Stimulated activated effector memory CD8-positive, alpha-beta T cell treated with anti-CD3 and anti-CD28 coated beads, Interleukin-12 subunit alpha, Interleukin-12 subunit beta, amount 100 ng/mL, for 72 hours (primary cell): Measurements from ENCODE around the gene NFATC3.

ENCODE experiments used
- ATAC-seq: fragments of 150-1000 bp; cut with Tn5 transposase; 2 replicates; pipeline ENCODE4 v1.10.0; 2021
- DNase-seq, 2 donors: peaks; one replicate each; pipeline ENCODE4 v3.0.0; 2021 to 2022; ENCODE audit warnings: low spot score in 2 of 2
- H3K27ac Mint-ChIP-seq: one replicate; pipeline ENCODE4 v1.8.0; 2022; ENCODE audit warnings: mild to moderate bottlenecking, mixed read lengths
- H3K36me3 Mint-ChIP-seq: one replicate; pipeline ENCODE4 v1.8.0; 2022; ENCODE audit warnings: mild to moderate bottlenecking, mixed read lengths
- H3K4me1 Mint-ChIP-seq: one replicate; pipeline ENCODE4 v1.8.0; 2022; ENCODE audit warnings: mixed read lengths
- H3K4me3 Mint-ChIP-seq: one replicate; pipeline ENCODE4 v1.8.0; 2022; ENCODE audit warnings: mild to moderate bottlenecking, mixed read lengths
- H3K9me3 Mint-ChIP-seq: one replicate; pipeline ENCODE4 v1.8.0; 2022; ENCODE audit warnings: mixed read lengths

Gene NFATC3

DNA sequence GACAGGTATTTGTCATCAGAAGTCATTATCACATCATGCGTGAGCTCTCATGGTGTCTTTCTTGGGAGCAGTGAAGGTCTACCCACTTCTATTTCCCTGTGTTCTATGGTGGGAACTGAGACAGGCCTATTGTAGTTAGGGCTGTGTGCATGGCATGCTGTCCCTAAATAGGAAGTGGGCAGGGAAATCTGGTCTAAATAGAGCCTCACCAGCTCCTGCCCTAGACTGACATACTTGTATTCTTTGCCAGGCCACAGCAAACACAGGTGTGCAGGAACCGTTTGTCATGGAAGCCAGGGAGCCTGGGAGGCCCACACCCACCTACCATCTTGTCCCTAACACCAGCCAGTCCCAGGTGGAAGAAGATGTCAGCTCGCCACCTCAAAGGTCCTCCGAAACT, 189.3 kb downstream of the NFATC3 start:
- H3K36me3 Mint-ChIP-seq: peaks cover 92% of the 10 kb centered on the region
- peak overlapping the region; percentile 91 for H3K27ac Mint-ChIP-seq
- H3K4me3 Mint-ChIP-seq: peak overlapping the region; percentile 57
- no peaks in the 10 kb centered on the region for H3K9me3 Mint-ChIP-seq
- peaks cover 69% of the 10 kb centered on the region for H3K4me1 Mint-ChIP-seq
- DNase-seq (no peak), ATAC-seq (no peak)

DNA sequence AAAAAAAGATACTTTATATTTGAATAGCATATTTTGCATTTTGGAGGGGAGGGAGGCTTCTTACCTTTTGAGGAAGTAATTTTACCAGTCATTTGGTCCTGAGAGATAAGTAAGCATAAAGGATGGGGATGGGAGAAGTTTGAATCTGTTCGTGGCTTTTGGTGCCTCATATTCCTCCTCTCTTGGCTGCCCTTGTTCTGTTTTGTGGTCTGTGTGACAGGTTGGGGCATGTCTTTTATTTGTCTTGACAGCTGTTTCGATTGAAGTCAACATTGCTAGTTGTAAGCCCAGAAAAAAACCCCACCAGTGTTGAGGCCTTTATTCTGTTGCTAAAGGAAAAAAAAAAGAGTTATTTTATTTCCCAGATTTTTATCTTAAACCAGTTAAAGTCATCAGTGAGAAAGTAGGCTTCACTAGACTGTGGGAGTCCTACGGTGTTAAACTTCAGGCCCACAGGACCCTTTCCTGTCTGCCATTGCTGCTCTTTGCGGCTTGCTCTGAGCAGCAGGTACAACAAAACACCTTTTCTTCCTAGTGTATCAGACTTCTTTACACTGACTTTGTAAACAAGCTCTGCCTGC, 190.5 kb downstream of the NFATC3 start:
- H3K4me3 Mint-ChIP-seq: peak overlapping the region; percentile 40
- peak overlapping the region; percentile 91 for H3K27ac Mint-ChIP-seq
- ATAC-seq: peak; percentile 92
- H3K4me1 Mint-ChIP-seq: peaks cover 63% of the 10 kb centered on the region
- no peaks in the 10 kb centered on the region for H3K9me3 Mint-ChIP-seq
- peaks cover 94% of the 10 kb centered on the region for H3K36me3 Mint-ChIP-seq
- DNase-seq: no peak

DNA sequence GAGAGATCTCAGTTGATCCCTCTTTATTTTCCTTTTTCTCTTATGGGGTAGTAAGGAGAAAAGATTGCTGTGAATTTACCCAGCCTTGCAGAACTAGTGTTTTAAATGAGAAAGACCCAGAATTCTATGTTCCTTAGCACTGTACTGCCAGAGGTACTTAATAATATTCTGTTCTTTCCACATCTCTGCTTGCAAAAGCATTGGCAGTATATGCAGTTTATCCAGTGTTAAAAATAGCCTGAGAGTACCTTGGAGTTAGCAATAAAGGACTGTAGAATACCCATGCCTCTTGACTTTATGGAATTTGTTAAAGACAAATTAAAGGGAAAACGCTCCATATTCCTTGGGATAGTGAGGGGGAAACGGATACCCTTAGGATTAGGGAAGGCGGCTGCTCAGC, 191.1 kb downstream of the NFATC3 start:
- no peak for ATAC-seq
- H3K9me3 Mint-ChIP-seq: no peaks in the 10 kb centered on the region
- H3K27ac Mint-ChIP-seq: peak overlapping the region; percentile 91
- peak overlapping the region; percentile 40 for H3K4me3 Mint-ChIP-seq
- no peak for DNase-seq
- H3K36me3 Mint-ChIP-seq: peaks cover 94% of the 10 kb centered on the region
- peaks cover 62% of the 10 kb centered on the region for H3K4me1 Mint-ChIP-seq
